ENCODE measurements around the gene RHBDD3.

RHBDD3 gene

DNA sequence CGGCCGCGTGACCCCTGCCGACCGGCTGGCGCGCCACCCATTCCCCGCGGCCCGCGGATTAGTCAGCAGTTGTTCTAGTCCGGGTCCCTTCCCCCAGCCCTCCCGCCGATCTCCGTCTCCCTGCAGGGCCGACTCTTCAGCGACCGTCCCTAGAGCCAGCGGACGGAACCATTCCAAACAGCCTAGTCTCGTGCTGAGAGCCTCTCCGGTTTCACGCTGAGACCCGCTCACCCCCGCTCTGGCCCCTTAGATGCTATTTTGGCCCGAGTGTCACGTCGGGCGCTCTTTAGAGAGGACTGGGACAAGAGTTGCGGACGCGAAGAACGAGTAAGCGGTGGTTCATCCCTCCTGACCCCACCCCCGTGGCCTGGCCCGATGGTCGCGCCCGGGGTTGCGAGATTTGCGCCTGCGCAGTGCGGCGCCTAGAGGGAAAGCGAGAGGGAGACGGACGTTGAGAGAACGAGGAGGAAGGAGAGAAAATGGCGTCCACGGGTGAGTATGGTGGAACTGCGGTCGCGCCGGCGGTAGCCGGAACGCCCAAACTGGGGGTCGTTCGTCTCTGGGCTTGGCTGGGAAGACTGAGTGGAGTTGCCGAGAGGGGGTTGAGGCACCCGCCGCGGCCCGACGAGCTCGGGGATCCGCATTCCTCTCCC, at the start of gene RHBDD3, which contains the start of gene EWSR1:
RHBDD3 (minus strand) TSS at position 124 of the 653 bp plus-strand sequence. CDS start 2,355 bp downstream, outside the sequence.
EWSR1 (plus strand) TSS at position 411 of the 653 bp plus-strand sequence; CDS start at position 480, 69 bp downstream.
- DNase-seq = peak; percentile 98

DNA sequence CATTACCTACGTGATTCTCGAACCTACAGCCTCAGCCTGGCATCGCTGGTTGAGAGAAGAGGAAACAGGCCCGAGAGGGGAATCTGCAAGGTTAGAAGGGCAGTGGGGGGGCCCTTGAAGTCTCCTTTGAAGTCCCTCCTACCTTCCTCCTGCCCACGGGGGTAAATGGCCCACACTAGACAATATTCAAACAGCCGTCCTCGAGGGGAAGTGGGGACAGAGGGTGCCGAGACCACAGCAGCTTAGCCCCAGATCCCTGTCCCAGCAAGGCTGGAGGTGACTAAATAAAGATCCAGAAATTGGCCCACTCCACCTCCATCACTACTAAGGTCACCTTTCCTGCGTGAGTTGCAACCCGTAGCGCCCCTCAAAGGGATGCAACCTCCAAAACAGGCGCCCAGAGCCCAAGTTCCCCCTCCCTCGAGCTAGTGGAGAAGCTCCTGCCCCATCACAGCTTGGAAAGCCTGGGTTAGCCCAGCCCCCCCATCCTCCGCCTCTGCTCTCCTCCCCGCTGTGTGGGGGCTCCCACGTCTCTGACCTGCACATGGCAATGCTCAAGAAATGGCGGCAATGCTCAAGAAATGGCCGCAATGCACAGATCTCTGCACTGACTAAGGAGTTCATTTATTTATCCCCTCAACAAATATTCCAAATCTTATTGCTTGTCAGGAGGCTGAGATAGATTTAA, 48.5 kb upstream of the RHBDD3 start:
- no peak for DNase-seq

DNA sequence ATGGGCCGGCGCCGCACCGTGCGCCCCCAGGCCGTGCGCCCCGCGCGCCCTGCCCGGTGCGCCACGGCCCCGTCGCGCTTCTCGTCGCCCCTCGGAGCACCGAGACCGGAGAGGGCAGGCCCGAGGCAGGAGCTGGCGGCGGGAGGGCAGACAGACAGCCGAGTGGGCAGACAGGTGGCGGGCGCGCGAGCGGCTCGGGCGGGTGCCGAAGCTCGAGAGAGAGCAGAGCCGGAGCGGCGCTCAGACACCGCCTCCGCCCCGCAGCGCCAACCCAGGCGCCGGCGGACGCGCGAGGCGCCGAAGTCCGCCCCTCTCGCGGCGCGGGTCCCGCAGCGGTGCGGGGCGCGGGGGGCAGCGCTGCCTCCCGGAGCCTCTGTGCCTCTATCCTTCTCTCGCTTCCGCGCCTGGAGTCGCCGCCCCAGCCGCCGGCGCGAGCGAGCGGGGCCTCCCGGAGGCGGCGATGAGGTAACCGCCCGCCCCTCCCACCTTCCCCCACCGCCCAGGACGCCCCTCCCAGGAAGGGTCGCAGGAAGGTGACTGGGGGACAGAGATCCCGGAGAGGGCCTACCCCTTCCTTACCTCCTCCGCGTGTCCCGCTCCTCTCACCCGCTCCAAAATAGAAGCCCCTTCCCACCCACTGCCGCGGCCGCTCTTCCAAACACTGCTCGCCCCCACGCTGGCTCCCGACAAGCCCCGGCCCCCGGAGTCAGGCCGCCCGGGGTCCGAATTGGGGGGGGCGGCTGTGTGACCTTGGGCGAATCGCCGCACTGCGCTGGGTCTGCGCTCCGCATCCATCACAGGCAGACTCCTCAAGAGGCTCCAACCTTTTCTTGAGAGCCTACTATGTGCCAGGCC, 47.7 kb upstream of the RHBDD3 start, which contains the start of gene RASL10A:
RASL10A (minus strand) TSS at position 412 of the 855 bp plus-strand sequence. CDS start 451 bp downstream, outside the sequence.
- DNase-seq = peak; percentile 43

DNA sequence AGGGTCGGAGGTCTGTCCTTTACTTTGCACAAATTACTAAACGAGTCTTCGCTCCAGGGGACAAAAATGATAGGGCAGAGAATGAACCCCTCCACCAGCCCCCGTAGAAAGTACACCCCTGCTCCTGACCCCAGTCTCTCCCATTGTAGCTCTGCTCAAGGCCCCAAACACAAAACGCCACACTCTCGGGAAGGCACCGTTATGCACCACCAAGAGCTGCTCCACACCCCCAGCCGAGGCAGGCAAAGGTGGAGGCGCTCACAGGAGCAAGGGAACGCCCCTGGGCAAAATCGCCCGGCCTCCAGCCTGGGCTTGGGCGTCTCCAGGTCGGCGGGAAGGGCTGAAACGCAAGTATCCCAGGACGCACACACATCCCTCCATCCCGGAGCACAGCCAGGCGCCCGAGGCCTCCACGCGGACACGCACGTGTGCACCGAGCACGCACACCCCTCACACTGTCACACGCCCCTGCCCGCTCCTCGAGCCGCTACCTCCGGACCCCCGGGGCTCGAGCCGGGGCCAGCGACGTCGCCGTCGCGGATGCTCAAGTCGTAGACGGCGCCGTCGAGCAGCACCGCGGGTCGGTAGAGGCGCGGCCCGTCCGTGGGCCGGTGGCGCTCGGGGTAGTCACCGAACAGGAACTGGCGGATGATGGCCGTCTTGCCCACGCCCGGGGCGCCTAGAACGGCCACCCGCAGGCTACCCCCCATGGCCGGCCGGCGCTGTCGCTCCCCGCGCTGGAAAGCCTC, 46.9 kb upstream of the RHBDD3 start:
- peak; percentile 49 for DNase-seq

DNA sequence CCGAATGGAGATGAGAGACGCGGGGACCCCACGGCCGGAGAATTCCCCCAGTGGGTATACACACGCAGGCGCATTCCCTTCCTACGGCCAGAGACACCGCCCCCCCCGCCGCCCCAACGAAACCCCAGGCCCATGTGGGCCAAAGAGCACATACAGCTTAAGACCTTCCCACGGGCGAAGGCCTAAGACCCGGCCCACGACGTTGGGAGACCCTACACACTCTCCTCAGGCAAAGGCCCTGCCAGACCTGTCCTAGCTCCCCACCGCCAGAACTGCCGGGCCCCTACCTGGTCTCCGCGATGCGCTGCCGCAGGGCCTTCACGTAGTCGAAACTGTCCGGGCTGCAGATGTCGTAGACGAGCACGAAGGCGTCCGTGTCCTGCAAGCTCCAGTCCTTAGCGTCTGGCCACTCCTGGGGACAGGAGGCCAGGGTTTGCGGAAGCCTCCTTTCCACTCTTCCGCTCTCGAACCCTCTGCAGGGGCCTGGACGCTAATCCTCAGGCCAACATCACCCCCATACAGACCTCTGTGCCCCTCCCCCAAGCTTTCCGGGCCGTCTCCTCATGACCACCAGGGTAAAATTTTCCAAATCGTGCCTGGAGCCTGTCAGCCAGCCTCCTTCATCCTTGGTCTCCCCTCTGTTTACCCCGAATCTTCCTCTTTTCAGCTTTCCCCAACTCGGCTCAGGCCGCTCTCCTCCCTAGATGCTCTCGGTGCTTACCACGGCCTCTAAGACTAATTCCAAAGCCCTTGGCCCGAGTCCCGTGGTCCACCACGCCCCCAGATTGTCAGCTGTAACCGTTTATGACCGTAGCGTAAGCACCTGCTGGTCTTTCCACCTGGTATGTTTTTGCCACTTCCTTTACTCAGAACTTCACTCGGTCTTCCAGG, 46.0 kb upstream of the RHBDD3 start:
- peak; percentile 36 for DNase-seq

DNA sequence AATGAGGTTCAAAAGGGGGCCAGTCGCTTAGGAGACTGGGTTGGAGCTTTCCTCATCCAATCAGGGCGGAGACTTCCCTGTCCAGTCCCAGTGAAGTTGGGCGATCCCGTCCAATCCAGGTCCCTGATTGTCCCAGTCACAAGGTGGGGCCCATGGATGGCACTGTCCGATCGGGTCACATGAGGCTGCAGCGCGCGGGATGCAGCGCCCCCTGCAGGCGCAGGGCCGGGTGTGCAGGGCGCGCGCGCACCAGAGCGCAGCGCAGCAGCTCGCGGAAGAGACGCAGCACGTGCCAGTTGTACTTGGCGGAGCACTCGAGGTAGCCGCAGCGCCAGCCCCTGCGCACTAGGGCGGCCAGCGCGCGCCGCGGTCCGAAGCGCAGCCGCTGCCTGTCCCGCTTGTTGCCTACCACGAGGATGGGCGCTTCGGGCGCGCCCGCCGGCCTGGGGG, 45.4 kb upstream of the RHBDD3 start:
- peak; percentile 79 for DNase-seq

DNA sequence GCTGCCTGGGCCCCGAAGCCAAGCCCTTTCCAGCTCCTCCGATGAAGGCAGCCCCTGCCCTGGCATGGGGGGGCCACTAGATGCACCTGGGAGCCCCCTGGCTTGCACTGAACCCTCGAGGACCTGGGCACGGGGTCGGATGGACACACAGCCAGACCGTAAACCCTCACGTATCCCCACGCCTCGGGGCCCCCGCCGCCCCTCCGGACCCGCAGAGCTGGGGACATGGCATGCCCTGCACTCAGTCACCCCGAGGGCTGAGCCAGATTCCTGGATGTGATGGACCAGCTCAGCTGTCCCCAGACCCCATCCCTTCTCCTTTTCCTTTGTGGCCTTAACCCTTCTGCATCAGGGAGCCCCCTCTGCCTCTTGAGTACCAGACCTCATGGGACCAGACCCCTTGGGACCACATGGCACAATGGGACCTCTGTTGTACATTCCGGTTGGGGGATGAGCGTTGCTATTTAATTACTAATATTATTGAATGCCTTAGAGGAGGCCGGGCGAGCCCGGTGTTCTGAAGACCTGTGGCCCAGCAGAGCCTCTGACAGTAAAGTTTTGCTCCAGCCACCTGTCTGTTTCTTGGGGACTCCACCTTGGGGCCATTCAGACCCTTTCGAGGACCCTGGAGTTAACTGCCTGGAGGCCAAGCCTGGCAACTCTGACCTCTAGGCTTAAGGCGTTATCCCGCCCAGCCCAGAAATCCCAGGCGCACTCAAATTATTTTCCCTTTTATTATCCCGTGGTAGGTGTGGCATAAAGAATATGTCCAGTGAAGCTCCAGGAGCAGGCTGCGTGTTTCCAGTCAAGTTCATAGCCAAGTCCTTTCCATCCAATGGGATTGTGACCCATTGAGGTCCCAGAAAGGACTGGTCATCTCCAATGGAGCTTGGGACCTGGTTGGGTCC, 44.7 kb upstream of the RHBDD3 start:
- no peak for DNase-seq

DNA sequence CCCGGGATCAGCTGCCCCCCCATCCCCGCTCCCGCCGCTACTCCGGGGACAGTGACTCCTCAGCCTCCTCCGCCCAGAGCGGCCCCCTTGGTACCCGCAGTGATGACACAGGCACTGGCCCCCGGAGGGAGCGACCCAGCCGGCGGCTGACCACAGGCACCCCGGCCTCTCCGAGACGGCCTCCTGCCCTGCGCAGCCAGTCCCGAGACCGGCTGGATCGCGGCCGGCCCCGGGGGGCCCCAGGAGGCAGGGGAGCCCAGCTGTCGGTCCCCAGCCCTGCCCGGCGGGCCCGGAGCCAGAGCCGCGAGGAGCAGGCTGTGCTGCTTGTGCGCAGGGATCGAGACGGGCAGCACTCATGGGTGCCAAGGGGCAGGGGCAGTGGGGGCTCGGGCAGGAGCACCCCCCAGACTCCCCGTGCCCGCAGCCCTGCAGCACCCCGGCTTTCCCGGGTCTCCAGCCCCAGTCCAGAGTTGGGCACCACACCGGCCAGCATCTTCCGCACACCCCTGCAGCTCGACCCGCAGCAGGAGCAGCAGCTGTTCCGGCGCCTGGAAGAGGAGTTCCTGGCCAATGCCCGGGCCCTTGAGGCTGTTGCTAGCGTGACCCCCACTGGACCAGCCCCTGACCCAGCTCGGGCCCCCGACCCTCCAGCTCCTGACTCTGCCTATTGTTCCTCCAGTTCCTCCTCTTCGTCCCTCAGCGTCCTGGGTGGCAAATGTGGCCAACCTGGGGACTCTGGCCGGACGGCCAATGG, 43.9 kb upstream of the RHBDD3 start:
- no peak for DNase-seq

DNA sequence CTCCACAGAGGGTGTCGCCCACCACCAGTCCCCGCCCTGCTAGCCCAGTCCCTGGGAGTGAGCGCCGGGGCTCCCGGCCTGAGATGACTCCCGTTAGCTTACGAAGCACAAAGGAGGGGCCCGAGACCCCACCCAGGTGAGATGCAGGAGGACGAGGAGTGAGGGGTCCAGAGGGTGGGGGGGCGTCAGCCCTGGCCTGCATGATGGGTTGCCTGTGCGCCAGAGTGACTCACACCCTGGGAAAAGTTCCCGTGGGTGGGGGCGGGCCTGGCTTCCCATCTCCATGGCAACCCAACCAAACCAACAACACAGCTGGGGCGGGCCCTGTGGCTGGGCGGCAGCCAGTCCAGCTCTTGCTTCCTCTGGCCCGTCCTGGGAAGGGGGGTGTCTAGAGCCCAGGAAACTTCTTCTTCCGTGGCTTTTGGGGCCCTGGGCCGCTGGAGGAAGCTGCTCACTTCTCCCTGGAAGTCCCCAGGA, 43.1 kb upstream of the RHBDD3 start:
- peak; percentile 93 for DNase-seq

DNA sequence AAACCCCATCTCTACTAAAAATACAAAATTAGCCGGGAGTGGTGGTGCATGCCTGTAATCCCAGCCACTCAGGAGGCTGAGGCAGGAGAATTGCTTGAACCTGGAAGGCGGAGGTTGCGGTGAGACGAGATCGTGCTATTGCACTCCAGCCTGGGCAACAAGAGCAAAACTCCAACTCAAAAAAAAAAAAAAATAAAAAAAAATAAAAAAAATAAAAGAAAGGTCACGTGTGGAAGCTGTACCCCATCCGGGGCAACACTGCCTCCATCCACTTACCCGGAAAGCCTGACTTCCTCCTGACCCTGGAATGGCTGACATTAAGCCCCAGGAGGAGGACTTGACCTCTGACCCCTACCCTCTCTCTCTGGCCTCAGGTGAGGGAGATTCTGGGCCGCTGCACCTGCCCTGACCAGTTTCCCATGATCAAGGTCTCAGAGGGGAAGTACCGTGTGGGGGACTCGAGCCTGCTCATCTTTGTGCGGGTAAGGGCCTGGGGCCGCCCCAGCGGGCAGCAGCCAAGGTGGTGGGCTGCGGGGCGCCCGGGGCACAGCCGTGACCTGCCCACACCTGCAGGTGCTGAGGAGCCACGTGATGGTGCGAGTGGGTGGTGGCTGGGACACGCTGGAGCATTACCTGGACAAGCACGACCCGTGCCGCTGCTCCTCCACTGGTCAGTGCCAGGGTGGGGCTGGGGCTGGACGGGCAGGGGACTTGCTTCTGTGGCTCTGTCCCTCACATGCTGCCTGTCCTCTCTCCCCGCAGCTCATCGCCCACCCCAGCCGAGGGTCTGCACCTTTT, 42.5 kb upstream of the RHBDD3 start:
- DNase-seq = no peak

DNA sequence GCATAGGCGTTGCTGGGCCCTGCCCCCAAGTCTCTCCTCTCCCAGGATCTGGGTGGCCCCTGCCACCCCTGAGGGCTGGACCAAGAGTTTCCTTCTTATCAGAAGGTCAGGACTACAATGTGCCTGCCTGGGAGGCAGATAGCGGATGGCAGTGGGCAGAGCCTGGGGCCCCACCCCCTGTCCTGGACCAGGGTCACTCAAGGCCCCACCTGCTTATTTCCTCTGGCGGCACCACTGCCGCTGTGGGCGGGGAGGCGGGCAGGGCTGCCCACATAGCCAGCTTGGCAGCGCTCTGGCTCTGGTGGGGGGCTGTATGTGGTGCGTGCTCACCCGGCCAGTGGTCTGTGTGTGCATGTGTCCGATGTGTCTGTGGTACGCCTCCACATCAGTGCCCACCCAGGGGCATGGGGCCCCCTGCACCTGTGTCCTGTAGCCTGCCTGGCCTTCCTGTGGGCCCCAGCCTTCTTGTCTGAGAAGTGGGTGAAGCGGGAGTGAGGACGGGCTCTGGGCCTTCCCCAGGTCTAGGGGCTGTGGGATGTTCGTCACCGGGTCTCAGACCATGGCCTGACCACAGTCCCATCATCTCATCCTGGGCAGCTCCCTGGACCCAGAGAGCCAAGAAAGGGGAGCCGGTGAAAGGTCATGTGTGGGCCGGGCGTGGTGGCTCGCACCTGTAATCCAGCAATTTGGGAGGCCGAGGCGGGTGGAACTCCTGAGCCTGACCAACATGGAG, 41.7 kb upstream of the RHBDD3 start:
- DNase-seq = peak; percentile 95

DNA sequence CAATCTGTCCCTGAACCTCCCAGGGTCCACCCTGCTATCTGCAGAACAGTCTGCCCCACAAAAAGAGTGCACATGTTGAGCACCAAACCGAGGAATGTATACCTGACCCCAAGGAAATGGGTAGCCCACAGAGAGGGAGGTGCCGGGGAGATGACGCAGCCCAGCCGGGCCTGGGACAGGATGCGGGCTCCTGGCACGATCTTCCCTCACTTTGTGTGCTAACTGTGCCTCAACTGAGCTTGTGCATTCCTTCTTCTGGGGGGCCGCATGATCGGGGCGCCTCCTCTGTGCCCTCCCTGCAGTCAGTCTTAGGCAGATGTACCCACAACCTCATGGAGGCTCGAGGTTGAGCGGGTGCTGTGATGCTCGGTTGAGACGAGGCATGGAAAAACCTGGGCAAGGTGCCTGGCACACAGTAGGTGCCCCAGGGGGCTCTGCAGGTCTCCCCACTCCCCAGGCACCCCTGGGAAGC, 41.0 kb upstream of the RHBDD3 start:
- DNase-seq = peak; percentile 72

DNA sequence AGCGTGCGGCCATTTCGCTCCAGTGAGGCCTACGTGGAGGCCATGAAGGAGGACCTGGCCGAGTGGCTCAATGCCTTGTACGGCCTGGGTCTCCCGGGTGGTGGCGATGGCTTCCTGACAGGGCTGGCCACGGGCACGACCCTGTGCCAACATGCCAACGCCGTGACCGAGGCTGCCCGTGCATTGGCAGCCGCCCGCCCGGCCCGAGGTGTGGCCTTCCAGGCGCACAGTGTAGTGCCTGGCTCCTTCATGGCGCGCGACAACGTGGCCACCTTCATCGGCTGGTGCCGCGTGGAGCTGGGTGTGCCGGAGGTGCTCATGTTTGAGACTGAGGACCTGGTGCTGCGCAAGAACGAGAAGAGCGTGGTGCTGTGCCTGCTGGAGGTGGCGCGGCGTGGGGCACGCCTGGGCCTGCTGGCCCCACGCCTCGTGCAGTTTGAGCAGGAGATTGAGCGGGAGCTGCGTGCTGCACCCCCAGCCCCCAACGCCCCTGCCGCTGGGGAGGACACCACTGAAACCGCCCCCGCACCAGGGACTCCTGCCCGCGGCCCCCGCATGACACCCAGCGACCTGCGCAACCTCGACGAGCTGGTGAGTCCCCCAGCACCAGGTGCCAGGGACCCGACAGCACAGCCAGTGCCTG, 40.5 kb upstream of the RHBDD3 start:
- no peak for DNase-seq

DNA sequence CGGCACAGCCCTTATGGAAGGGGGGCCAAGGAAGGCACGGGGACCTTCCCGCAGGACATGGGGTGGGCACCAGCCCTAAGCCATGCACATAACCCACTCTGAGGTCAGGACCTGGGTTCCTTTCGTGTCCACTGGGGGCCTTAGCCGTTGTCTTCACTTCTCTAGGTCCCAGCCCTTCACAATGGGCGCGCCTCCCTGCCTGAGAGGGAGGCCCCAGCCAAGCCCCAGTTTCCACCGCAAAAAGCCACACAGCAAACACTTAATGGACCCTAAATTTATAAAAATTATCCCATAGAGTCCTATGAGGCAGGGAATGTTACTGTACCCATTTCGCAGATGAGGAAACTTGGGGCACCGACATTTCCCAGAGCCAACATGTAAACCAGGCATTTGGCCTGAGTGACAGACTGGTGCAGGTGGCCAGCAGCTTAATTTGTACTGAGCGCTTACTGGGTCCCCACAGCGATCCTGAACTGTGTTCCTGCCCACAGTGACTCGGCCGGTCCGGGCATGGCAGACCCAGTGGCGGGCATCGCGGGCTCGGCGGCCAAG, 39.9 kb upstream of the RHBDD3 start:
- DNase-seq = peak; percentile 73

DNA sequence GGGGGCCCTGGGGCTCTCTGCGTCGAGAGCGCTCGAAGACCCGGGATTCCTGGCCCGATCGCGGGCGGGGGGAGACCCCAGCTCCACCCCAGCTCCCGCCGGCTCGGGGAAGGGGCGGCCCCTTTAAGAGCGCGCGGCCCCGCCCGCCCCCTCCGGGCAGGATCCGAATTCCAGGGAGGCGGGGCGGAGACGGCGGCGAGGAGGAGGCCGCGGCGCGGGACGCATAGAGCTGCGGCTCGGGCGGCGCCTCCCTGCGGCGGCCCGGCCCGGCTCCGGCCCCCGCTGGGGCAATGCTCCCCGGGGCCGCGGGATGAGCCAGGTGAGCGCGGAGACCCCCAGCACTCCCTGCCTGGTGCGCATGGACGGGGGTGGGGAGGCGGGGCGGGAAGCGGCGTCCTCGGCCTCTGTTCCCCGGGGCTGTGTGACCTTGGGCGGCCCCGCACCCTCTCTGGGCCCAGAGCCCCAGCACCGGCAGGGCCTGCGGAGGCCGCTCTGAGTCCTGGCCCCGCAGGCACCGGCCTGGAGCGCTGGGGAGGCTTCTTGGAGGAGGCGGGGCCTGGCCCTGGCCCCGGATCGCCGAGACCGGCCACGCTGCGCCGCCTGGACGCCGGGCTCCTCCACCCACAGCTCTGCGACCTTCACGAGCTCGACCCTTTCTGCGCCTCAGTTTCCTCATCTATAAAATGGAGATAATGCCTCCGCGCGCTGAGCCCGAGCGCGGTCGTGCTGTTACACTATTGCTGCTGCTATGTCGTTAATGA, 39.2 kb upstream of the RHBDD3 start:
- peak; percentile 84 for DNase-seq
